ENCODE results near the gene CPA1. TPM values are rescaled to one million over a fixed set of nuclear protein-coding genes. Genes with fewer than 3 reads are reported as not detected.

The CPA1 gene
- total RNA-seq, 1 donor from 2014 or later, result not detected

GRCh38 chr7:130352194-130353074, 27.9 kb upstream of the CPA1 start:
- intact Hi-C loops (cut with DNase I), result no loop called here
- DNase-seq (no peak), ATAC-seq (ENCODE audit: poor library complexity) (peak; percentile 7)

GRCh38 chr7:130353196-130353595, 27.1 kb upstream of the CPA1 start:
- no peak for DNase-seq
- intact Hi-C loops (cut with DNase I), result no loop called here
- no peak for ATAC-seq (ENCODE audit: poor library complexity)

GRCh38 chr7:130356121-130356875, 24.0 kb upstream of the CPA1 start:
- intact Hi-C loops (cut with DNase I), result no loop called here

GRCh38 chr7:130356876-130357611, 23.2 kb upstream of the CPA1 start:
- ATAC-seq (ENCODE audit: poor library complexity) (peak; percentile 62), DNase-seq (no peak)
- intact Hi-C loops (cut with DNase I), result no loop called here

More at GRCh38 chr7:130356121-130356875, 24.0 kb upstream of the CPA1 start:
- ATAC-seq (ENCODE audit: poor library complexity) (peak; percentile 46), DNase-seq (no peak)

GRCh38 chr7:130358471-130358870, 21.8 kb upstream of the CPA1 start:
- intact Hi-C loops (cut with DNase I), result no loop called here
- DNase-seq (no peak), ATAC-seq (ENCODE audit: poor library complexity) (no peak)

- no peak for DNase-seq
- intact Hi-C loops (cut with DNase I), result no loop called here
- ATAC-seq (ENCODE audit: poor library complexity), result no peak
Observed at GRCh38 chr7:130359276-130359857, 20.9 kb upstream of the CPA1 start.

- intact Hi-C loops (cut with DNase I), result no loop called here
- ATAC-seq (ENCODE audit: poor library complexity), result no peak
- DNase-seq, result no peak
Observed at GRCh38 chr7:130360518-130360917, 19.8 kb upstream of the CPA1 start.

- ATAC-seq (ENCODE audit: poor library complexity) (no peak), DNase-seq (no peak)
- intact Hi-C loops (cut with DNase I), result no loop called here
Observed at GRCh38 chr7:130361681-130362080, 18.6 kb upstream of the CPA1 start.

GRCh38 chr7:130362251-130362816, 18.0 kb upstream of the CPA1 start:
- DNase-seq (no peak), ATAC-seq (ENCODE audit: poor library complexity) (no peak)
- intact Hi-C loops (cut with DNase I), result no loop called here

GRCh38 chr7:130363026-130363847, 17.1 kb upstream of the CPA1 start:
- intact Hi-C loops (cut with DNase I), result no loop called here
- no peak for ATAC-seq (ENCODE audit: poor library complexity)
- no peak for DNase-seq

- no peak for DNase-seq
- ATAC-seq (ENCODE audit: poor library complexity), result no peak
- intact Hi-C loops (cut with DNase I), result no loop called here
Observed at GRCh38 chr7:130364451-130364850, 15.8 kb upstream of the CPA1 start.

- ATAC-seq (ENCODE audit: poor library complexity) (no peak), DNase-seq (no peak)
- intact Hi-C loops (cut with DNase I), result no loop called here
Observed at GRCh38 chr7:130365088-130365487, 15.2 kb upstream of the CPA1 start.

- DNase-seq (no peak), ATAC-seq (ENCODE audit: poor library complexity) (no peak)
- intact Hi-C loops (cut with DNase I), result no loop called here
Observed at GRCh38 chr7:130365511-130366441, 14.5 kb upstream of the CPA1 start.

- intact Hi-C loops (cut with DNase I), result no loop called here
- DNase-seq (no peak), ATAC-seq (ENCODE audit: poor library complexity) (no peak)
Observed at GRCh38 chr7:130366564-130366963, 13.7 kb upstream of the CPA1 start.

GRCh38 chr7:130367088-130367755, 13.1 kb upstream of the CPA1 start:
- intact Hi-C loops (cut with DNase I), result no loop called here
- ATAC-seq (ENCODE audit: poor library complexity) (no peak), DNase-seq (no peak)

Measured in Right ventricle myocardium superior (tissue), 1 donor.